ENCODE measurements around the gene CD300LG.

Gene CD300LG

GRCh38 chr17:43853546-43853945, 6.6 kb downstream of the CD300LG start:
- peaks cover 28% of the 10 kb centered on the region for H3K27me3 Mint-ChIP-seq (ENCODE audit: low read depth)
- TF ChIP-seq, protein P1, sequence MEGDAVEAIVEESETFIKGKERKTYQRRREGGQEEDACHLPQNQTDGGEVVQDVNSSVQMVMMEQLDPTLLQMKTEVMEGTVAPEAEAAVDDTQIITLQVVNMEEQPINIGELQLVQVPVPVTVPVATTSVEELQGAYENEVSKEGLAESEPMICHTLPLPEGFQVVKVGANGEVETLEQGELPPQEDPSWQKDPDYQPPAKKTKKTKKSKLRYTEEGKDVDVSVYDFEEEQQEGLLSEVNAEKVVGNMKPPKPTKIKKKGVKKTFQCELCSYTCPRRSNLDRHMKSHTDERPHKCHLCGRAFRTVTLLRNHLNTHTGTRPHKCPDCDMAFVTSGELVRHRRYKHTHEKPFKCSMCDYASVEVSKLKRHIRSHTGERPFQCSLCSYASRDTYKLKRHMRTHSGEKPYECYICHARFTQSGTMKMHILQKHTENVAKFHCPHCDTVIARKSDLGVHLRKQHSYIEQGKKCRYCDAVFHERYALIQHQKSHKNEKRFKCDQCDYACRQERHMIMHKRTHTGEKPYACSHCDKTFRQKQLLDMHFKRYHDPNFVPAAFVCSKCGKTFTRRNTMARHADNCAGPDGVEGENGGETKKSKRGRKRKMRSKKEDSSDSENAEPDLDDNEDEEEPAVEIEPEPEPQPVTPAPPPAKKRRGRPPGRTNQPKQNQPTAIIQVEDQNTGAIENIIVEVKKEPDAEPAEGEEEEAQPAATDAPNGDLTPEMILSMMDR (IDR thresholded peaks at IDR 0.05; ENCODE audit: unreplicated experiment in 3 of 3), result no peak
- no peak overlapping the region for H3K27ac Mint-ChIP-seq
- H3K36me3 Mint-ChIP-seq (ENCODE audit: low read depth), result no peaks in the 10 kb centered on the region
- H3K4me3 Mint-ChIP-seq, result no peak overlapping the region
- H3K9me3 Mint-ChIP-seq, result no peaks in the 10 kb centered on the region
- no peaks in the 10 kb centered on the region for H3K4me1 Mint-ChIP-seq

DNA sequence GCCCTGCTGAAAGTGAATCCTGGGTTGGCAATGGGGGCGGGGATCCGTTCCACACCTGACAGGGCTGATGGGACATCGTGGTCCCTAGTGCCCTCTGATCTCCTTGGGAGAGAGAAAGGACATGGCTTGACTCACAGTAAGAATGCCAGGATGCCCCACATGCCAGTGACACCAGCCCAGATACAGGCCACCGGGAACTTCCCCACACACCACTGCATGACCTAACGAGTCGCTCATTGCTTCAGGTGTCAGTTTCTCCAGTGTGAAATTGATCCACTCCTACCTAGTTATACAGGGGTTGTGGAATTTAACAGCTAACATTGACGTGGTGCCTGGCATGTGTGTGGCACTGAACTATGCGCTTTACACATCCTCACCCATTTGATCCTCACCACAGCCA, 7.5 kb downstream of the CD300LG start:
- TF ChIP-seq, protein P1 (IDR thresholded peaks at IDR 0.05; ENCODE audit: unreplicated experiment in 3 of 3), result no peak
- Mint-ChIP-seq H3K4me3 (no peak overlapping the region), H3K27ac (no peak overlapping the region), H3K9me3 (no peaks in the 10 kb centered on the region), H3K4me1 (no peaks in the 10 kb centered on the region), H3K27me3 (ENCODE audit: low read depth) (peaks cover 28% of the 10 kb centered on the region), H3K36me3 (ENCODE audit: low read depth) (no peaks in the 10 kb centered on the region)

GRCh38 chr17:43855061-43855460, 8.1 kb downstream of the CD300LG start:
- Mint-ChIP-seq H3K4me3 (no peak overlapping the region), H3K27ac (no peak overlapping the region), H3K9me3 (no peaks in the 10 kb centered on the region), H3K36me3 (ENCODE audit: low read depth) (no peaks in the 10 kb centered on the region), H3K4me1 (no peaks in the 10 kb centered on the region), H3K27me3 (ENCODE audit: low read depth) (peaks cover 28% of the 10 kb centered on the region)
- TF ChIP-seq, protein P1 (IDR thresholded peaks at IDR 0.05; ENCODE audit: unreplicated experiment in 3 of 3), result no peak

- Mint-ChIP-seq H3K36me3 (ENCODE audit: low read depth) (no peaks in the 10 kb centered on the region), H3K27ac (no peak overlapping the region), H3K27me3 (ENCODE audit: low read depth) (peaks cover 28% of the 10 kb centered on the region), H3K9me3 (no peaks in the 10 kb centered on the region), H3K4me1 (peaks cover 5% of the 10 kb centered on the region), H3K4me3 (no peak overlapping the region)
- TF ChIP-seq, protein P1 (IDR thresholded peaks at IDR 0.05; ENCODE audit: unreplicated experiment in 3 of 3), result no peak
Observed at GRCh38 chr17:43856141-43856540, 9.2 kb downstream of the CD300LG start.

GRCh38 chr17:43857141-43857540, 10.2 kb downstream of the CD300LG start:
- TF ChIP-seq, protein P1 (IDR thresholded peaks at IDR 0.05; ENCODE audit: unreplicated experiment in 3 of 3), result no peak
- no peak overlapping the region for H3K4me3 Mint-ChIP-seq
- peaks cover 5% of the 10 kb centered on the region for H3K4me1 Mint-ChIP-seq
- H3K27ac Mint-ChIP-seq, result no peak overlapping the region
- no peaks in the 10 kb centered on the region for H3K9me3 Mint-ChIP-seq
- H3K27me3 Mint-ChIP-seq (ENCODE audit: low read depth), result peaks cover 23% of the 10 kb centered on the region
- no peaks in the 10 kb centered on the region for H3K36me3 Mint-ChIP-seq (ENCODE audit: low read depth)

DNA sequence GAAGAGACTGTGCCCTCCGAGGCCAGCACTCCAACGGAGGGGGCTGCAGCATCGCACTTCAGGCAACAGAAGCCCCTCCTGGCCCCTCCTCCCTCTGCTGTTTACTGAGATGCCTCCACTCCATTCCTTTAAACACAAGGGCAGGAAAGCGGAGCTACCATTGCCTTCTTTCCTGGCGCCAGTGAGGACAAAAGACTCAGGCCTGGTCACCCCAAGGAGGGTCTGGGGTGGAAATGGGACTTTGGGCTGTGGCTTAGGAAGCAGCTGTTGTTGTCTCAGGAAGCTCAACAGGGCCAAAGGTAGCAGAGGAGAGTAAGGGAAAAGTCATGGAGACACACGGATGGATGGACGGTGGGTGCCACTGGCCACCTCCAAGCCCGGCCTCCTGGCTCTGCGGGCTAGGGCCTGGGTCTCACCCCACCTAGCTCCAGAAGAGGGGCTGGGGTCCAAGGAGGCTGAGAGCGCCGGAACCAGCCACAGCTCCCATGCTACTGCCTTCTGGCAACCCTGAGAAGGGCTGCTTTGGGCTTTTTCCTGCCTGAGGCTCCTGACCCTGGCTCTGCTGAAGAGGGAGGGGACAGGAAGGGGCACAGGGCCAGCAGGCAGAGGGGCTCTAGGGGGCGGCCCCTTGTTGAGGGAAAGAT, 11.1 kb downstream of the CD300LG start:
- peaks cover 23% of the 10 kb centered on the region for H3K27me3 Mint-ChIP-seq (ENCODE audit: low read depth)
- no peaks in the 10 kb centered on the region for H3K36me3 Mint-ChIP-seq (ENCODE audit: low read depth)

More for the DNA sequence above, 11.1 kb downstream of the CD300LG start:
- TF ChIP-seq, protein P1 (IDR thresholded peaks at IDR 0.05; ENCODE audit: unreplicated experiment in 3 of 3), result no peak
- no peak overlapping the region for H3K27ac Mint-ChIP-seq
- H3K9me3 Mint-ChIP-seq, result no peaks in the 10 kb centered on the region
- no peak overlapping the region for H3K4me3 Mint-ChIP-seq
- H3K4me1 Mint-ChIP-seq, result peaks cover 5% of the 10 kb centered on the region
